KMS-11 (cell line): Measurements from ENCODE around the gene BCAS4.
"Not testable (repeated sequence)": the region's sequence is repeated elsewhere in the genome, so short reads cannot be mapped to it uniquely, and the experiment has no call there.

Experiments
- H2AFZ ChIP-seq: fragments of 200-600 bp; sonication (generic); 2 replicates; pipeline ENCODE4 v1.6.1; 2016; ENCODE audit warnings: antibody characterized with exemption, mixed run types, low read depth
- H3K27ac ChIP-seq: fragments of 200-600 bp; sonication (generic); 2 replicates; pipeline ENCODE4 v1.6.1; 2016; ENCODE audit warnings: mild to moderate bottlenecking, mixed run types
- H3K27me3 ChIP-seq: fragments of 200-600 bp; sonication (generic); 2 replicates; pipeline ENCODE4 v1.6.1; 2017; ENCODE audit warnings: mild to moderate bottlenecking, low read depth, mixed run types, moderate library complexity; ENCODE audit not compliant: insufficient read depth
- H3K36me3 ChIP-seq: fragments of 200-600 bp; sonication (generic); 2 replicates; pipeline ENCODE4 v1.6.1; 2017; ENCODE audit warnings: mild to moderate bottlenecking, mixed run types; ENCODE audit not compliant: insufficient read depth
- H3K4me1 ChIP-seq: fragments of 200-600 bp; sonication (generic); 2 replicates; pipeline ENCODE4 v1.6.1; 2016; ENCODE audit warnings: mild to moderate bottlenecking, low read depth, mixed run types; ENCODE audit not compliant: poor library complexity, severe bottlenecking
- H3K4me2 ChIP-seq: fragments of 200-600 bp; sonication (generic); 2 replicates; pipeline ENCODE4 v1.7.0; 2016; ENCODE audit warnings: mild to moderate bottlenecking, mixed run types
- H3K4me3 ChIP-seq: fragments of 200-600 bp; sonication (generic); IDR thresholded peaks from 2 replicates; pipeline ENCODE4 v1.6.1; 2017; ENCODE audit warnings: low read depth, low read length, mixed read lengths; ENCODE audit not compliant: insufficient read depth
- H3K79me2 ChIP-seq: fragments of 200-600 bp; sonication (generic); 2 replicates; pipeline ENCODE4 v1.6.1; 2016; ENCODE audit warnings: low read depth, mixed run types; ENCODE audit not compliant: insufficient read depth
- H3K9ac ChIP-seq: fragments of 200-600 bp; sonication (generic); 2 replicates; pipeline ENCODE4 v1.6.1; 2016; ENCODE audit warnings: mild to moderate bottlenecking, mixed run types
- H4K20me1 ChIP-seq: fragments of 200-600 bp; sonication (generic); 2 replicates; pipeline ENCODE4 v1.6.1; 2016; ENCODE audit warnings: mild to moderate bottlenecking, mixed run types; ENCODE audit not compliant: insufficient read depth
- CTCF ChIP-seq: fragments of 200-600 bp; sonication (generic); conservative IDR thresholded peaks from 2 replicates; pipeline ENCODE4 v1.6.1; 2017; ENCODE audit warnings: low read depth, mild to moderate bottlenecking, antibody characterized with exemption, low read length, moderate library complexity, mixed read lengths

BCAS4 gene

GRCh38 chr20:50877232-50877743 lies 82.4 kb downstream of the BCAS4 start:
- H3K36me3 ChIP-seq: no peaks in the 10 kb centered on the region
- no peaks in the 10 kb centered on the region for H3K4me1 ChIP-seq
- H4K20me1 ChIP-seq: no peaks in the 10 kb centered on the region
- TF ChIP-seq CTCF: no peak
- no peak overlapping the region for H2AFZ ChIP-seq
- H3K79me2 ChIP-seq: no peaks in the 10 kb centered on the region
- no peaks in the 10 kb centered on the region for H3K27me3 ChIP-seq
- no peak overlapping the region for H3K4me3 ChIP-seq
- no peak overlapping the region for H3K4me2 ChIP-seq
- H3K9ac ChIP-seq: no peak overlapping the region
- H3K27ac ChIP-seq: no peak overlapping the region

GRCh38 chr20:50879649-50880550 lies 85.0 kb downstream of the BCAS4 start:
- Histone ChIP-seq H3K4me2 (no peak overlapping the region), H3K27me3 (no peaks in the 10 kb centered on the region), H2AFZ (no peak overlapping the region), H3K9ac (no peak overlapping the region), H3K4me1 (no peaks in the 10 kb centered on the region), H3K36me3 (no peaks in the 10 kb centered on the region), H4K20me1 (no peaks in the 10 kb centered on the region), H3K27ac (no peak overlapping the region), H3K4me3 (no peak overlapping the region), H3K79me2 (no peaks in the 10 kb centered on the region)
- no peak for TF ChIP-seq CTCF

GRCh38 chr20:50881759-50882424 lies 87.0 kb downstream of the BCAS4 start:
- H3K9ac ChIP-seq, H3K4me2 ChIP-seq, H3K4me3 ChIP-seq, H3K36me3 ChIP-seq, H2AFZ ChIP-seq, H3K27ac ChIP-seq, H3K79me2 ChIP-seq, H4K20me1 ChIP-seq, H3K4me1 ChIP-seq, H3K27me3 ChIP-seq: not testable (repeated sequence)

GRCh38 chr20:50883856-50884255 lies 89.0 kb downstream of the BCAS4 start:
- no peak overlapping the region for H2AFZ ChIP-seq
- H3K27me3 ChIP-seq: no peaks in the 10 kb centered on the region
- no peaks in the 10 kb centered on the region for H4K20me1 ChIP-seq
- H3K27ac ChIP-seq: no peak overlapping the region
- H3K79me2 ChIP-seq: no peaks in the 10 kb centered on the region
- no peaks in the 10 kb centered on the region for H3K4me1 ChIP-seq
- H3K36me3 ChIP-seq: no peaks in the 10 kb centered on the region
- no peak overlapping the region for H3K4me2 ChIP-seq
- no peak overlapping the region for H3K4me3 ChIP-seq
- TF ChIP-seq CTCF: no peak
- no peak overlapping the region for H3K9ac ChIP-seq

- H2AFZ ChIP-seq: no peak overlapping the region
- no peaks in the 10 kb centered on the region for H3K27me3 ChIP-seq
- no peak overlapping the region for H3K27ac ChIP-seq
- no peaks in the 10 kb centered on the region for H3K36me3 ChIP-seq
- peaks cover 4% of the 10 kb centered on the region; the same call in 1 of the 2 replicates for H3K79me2 ChIP-seq
- H3K4me2 ChIP-seq: no peak overlapping the region
- H3K9ac ChIP-seq: no peak overlapping the region
- H3K4me3 ChIP-seq: no peak overlapping the region
- peaks cover 8% of the 10 kb centered on the region; the same call in 1 of the 2 replicates for H4K20me1 ChIP-seq
- H3K4me1 ChIP-seq: no peaks in the 10 kb centered on the region
- TF ChIP-seq CTCF: no peak
These were observed 90.2 kb downstream of the BCAS4 start for GRCh38 chr20:50885068-50885467.
